Body of pancreas (tissue), 4 donors: Measurements from ENCODE around the gene OR2J3.
"Not testable (repeated sequence)": the region's sequence is repeated elsewhere in the genome, so short reads cannot be mapped to it uniquely, and the experiment has no call there.

Experiments
- POLR2A ChIP-seq, 3 donors: fragments of 450-650 bp; IDR thresholded peaks; one replicate each; pipeline ENCODE4 v1.6.1; 2016; ENCODE audit warnings: antibody characterized with exemption in 3 of 3, mild to moderate bottlenecking in 2 of 3
- TF ChIP-seq, protein P1 (sequence below), 7 experiments: fragments of 450-650 bp in 4 of 7; fragments of 200-600 bp in 3 of 7; sonication (generic) in 3 of 7; IDR thresholded peaks; one replicate each; pipeline ENCODE4 v1.5.1; 2016 to 2019; ENCODE audit warnings: antibody characterized with exemption in 7 of 7

DNA sequence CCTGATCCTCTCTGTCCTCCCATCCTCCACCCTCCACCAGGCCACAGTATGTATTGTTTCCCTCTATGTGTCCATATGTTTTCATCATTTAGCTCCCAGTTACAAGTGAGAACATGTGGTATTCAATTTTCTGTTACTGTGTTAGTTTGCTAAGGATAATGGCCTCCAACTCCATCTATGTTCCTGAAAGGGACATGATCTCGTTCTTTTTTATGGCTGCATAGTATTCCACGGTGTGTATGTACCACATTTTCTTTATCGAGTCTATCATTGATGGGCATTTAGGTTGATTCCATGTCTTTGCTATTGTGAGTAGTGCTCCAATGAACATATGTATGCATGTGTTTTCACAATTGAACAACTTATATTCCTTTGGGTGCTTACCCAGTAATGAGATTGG, 41.6 kb downstream of the OR2J3 start:
- TF ChIP-seq, protein P1, sequence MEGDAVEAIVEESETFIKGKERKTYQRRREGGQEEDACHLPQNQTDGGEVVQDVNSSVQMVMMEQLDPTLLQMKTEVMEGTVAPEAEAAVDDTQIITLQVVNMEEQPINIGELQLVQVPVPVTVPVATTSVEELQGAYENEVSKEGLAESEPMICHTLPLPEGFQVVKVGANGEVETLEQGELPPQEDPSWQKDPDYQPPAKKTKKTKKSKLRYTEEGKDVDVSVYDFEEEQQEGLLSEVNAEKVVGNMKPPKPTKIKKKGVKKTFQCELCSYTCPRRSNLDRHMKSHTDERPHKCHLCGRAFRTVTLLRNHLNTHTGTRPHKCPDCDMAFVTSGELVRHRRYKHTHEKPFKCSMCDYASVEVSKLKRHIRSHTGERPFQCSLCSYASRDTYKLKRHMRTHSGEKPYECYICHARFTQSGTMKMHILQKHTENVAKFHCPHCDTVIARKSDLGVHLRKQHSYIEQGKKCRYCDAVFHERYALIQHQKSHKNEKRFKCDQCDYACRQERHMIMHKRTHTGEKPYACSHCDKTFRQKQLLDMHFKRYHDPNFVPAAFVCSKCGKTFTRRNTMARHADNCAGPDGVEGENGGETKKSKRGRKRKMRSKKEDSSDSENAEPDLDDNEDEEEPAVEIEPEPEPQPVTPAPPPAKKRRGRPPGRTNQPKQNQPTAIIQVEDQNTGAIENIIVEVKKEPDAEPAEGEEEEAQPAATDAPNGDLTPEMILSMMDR (IDR thresholded peaks at IDR 0.05) = not testable (repeated sequence)
- not testable (repeated sequence) for TF ChIP-seq POLR2A (IDR thresholded peaks at IDR 0.05)
